HG02798 (cell line): ENCODE results near the gene LHPP.

Experiments used
- ATAC-seq: cut with Tn5 transposase; IDR thresholded peaks from one replicate; pipeline ENCODE4 v1.9.1; 2021; ENCODE audit warnings: mild to moderate bottlenecking; ENCODE audit not compliant: unreplicated experiment, poor library complexity

LHPP gene

DNA sequence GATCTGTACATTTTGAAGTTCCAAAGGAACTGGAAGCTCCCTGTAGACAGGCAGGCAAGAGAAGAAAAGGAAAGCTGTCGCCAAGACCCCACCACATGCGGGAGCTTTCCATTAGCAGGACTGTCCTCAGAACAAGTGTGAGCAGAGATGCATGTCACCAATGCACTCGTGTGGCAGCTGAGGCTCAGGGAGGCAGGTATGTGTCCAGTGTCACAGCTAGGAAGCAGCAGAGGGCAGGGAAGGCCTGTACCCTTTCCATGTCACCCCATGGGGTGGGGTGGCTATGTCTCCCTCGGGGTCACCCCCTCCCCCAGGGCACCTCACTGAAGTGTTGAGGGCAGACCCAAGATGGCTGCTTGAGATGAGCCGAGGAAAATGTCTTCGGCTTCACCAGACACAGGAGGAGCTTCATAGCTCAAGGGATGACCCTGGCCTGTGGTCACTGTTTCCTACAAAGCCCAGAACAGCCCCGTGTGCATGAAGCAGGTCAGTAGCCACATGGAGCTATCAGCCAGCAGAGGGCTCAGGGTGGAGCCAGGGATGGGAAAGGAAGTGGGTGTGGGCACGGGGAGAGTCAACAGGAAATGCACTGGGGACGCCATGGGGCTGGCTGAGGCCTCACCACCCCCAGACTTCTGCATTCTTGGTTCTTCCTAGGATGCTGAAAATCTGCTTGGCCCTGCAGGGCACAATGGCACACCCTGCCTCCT, 186.0 kb downstream of the LHPP start:
- ATAC-seq = peak; percentile 55

DNA sequence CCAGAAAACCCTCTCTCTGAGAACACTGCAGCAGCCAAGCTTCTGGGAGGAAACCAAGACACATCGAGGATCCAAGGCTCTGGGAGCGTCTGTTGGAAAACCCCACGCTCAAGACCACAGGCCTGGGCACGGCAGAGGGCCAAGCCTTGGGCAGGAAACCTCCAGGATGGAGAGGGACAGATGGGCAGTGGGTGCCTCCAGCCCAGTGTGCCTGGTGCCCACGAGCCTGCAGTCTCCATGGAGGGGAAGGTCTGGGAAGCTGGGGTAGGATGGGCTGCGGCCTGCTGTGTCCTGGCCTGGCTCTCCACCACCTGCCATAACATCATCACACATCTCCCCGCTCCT, 186.5 kb downstream of the LHPP start:
- ATAC-seq = no peak

DNA sequence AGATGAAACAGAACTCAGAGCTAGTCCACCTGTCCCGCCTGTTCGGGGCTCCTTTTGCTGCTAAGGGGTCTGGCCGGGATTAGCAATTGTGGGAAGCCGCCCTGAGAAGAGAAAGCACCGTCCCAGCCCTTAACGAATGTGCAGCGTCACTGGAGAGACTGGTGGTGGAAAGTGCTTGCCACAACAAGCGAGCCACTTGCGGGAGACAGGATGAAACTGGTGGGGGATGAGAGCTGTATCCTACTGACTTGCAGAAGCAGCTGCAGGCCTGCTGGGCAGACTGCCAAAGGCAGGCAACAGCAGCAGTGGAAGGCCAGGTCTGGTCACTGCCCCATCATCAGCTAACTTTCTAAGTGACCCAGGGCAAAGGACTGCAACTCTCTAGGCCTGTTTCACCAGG, 187.1 kb downstream of the LHPP start:
- ATAC-seq = no peak

DNA sequence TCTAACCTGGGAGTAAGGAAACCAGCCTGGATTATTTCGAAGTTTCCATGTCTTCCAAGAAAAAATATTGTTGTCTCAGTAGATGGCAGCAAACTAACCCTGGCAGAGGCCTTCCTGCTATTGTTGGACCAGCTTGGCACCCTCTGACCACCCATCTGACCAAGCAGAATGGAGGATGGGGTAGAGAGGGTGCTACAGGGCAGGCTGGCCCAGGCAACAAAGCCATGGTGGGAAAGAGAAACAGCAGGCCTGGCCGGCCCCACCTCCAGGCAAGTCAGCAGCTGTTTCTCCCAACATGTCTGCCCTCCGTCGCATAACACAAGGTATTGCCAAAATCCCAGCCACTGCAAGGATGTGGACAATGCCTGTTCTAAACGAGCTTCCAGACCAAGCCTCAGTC, 187.6 kb downstream of the LHPP start:
- no peak for ATAC-seq

DNA sequence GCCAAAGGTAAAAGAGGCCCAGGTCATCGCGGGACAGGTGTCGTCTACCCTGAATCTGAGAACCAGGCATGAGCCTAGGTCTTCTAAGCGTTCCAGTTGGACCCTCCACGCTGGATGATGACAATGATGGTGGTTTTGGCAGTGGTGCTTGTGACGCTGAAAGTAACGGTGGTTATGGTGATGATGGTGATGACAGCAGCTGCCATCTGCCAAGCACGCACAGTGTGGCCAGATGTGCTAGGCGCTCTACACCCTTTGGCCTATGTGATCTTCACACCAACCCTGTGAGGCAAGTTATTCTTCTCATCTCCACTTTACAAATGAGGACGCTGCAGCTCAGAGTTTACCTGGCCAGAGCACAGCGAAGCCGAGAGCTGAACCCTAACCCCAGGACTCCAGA, 188.6 kb downstream of the LHPP start:
- ATAC-seq = no peak

DNA sequence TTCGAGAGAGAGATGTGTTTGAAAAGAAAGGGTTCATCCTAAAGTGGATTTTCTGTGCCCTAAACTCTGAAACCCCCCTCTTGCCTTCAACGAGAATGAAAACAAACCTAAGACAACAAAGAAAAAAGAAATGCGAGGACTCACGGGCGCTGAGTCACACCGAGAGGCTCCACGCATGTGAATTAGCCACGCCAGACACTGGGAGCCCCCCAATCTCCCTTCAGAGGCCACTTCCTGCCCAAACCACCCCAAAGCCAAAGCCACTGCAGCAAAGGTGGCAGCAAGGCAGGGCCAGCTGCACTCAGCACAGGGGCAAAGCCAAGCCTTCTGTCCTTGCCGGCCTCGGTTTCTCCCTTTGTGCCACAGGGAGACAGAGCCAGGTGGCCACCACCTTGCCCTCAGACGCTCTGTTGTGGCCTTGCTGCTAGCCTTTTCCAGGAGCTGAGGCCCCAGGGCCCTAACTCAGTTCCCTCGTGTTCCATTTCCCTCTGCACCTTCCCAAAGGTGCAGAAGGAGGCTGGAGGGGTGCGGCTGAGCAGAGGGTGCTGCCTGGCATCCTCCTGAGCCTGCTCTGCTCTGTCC, 189.3 kb downstream of the LHPP start:
- peak; percentile 32 for ATAC-seq

DNA sequence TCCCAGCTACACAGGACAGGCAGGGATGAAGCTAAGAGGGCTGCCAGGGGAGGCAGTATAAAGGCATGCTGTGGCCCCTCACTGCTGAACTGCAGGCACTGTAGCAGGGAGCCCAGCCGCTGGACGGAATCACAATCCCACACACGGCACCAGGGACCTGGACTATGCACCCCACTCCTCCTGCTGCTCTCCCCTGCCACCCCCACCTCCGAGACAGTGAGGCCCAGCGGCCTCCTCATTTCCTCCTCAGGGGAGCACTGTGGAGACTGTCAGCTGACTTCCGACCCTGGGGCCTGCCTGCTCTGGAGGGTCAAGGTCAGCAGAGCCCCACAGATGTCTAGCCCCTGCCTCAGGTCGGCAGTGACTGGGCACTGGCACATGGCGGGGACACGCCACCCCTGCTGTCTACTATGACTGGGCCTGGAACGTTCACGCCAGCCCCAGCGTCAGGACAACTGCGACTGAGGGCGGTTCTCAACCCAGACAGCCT, 189.8 kb downstream of the LHPP start:
- no peak for ATAC-seq

DNA sequence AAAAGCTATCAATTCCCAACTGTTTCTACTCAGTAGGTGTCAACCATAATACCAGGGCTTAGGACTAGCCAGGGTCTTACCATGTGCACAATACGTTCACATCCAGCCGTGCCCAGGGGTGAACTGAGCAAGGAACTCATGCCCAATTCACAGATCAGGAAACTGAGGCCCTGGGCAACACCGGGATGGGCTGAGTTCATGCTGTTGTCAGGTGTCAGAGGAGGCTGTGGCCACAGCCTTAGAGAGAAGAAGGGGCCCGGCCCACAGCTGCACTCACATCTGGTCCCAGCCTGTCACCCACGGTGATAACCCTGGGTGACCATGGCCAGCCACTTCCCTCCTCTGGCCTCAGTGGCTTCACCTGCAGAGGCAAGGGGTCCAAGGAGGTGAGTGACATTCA, 190.6 kb downstream of the LHPP start:
- no peak for ATAC-seq

DNA sequence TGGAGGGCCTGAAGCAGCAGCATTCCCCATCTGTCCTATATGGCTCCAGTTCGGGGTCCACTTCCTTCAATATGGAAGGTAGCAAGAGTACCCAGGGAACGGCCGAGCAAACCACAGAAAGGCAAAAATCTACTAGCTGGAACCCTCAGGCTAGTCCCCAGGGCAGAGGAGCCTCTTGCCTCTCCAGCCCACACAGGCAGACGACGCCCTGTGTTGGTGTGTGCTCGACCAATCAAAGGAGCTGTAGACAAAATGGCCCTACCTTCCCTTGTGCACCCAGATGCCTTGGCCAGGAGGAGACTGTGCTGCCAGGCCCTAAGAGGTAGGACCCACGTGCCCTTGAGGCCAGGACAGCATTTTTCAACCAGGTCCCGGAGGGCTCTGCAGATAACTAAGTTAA, 191.1 kb downstream of the LHPP start:
- no peak for ATAC-seq

DNA sequence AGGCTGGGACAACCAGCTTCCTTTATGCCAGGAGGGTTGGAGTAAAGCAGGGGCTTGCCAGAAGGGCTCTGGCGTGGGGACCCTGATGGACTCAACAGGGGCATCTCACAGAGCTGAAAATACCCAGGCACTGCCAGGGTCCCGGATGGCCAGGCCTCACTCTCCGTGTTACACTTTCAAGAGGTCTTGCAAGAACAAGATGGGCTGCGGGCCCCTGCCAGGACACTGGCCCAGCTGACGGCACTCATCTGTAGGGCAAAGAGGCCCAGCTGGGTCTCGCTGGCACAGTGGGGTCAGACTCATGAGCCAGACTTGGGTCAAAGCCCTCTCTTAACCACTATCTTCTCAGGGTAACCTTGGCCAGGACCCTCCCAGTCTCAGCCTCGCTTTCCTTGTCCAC, 191.7 kb downstream of the LHPP start:
- ATAC-seq = no peak

DNA sequence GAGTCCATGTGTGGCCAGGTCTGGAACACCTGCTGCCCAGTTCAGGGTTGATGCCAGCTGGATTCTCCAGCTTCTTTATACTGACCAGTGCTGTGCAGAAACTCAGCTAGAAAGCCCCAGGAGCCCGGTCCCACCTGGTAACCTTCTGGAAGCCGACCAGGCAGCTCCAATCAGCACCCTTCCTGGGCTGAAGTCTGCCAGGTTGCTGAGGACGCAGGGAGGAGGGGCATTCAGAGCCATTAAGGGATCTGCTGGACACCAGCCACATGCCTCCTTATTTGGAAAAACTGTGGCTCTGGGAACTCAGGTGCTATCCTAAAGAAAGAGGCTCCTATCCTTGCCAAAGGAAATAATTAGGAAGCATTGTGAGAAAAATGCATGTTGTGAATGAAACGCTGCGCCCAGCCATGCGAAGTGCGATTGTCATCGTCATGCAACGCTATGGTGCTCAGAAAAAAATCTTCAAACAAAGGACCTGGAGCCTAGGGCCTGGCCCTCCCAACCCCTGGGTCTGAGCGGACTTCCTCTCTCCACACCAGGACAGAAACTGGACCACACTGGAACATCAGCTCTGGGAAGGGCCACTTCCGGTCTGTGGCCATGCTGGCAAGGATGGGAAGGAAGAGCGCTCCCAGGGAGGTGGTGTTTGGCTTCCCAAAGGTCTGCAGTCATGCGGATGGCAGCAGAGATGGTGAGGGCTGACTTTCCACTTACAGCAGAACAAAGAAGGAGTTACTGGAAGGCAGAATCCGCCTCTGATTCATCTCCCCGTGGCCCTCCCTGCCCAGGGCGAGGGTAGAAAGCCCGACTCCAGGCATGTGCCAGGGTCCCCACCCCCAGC, 192.4 kb downstream of the LHPP start:
- no peak for ATAC-seq

DNA sequence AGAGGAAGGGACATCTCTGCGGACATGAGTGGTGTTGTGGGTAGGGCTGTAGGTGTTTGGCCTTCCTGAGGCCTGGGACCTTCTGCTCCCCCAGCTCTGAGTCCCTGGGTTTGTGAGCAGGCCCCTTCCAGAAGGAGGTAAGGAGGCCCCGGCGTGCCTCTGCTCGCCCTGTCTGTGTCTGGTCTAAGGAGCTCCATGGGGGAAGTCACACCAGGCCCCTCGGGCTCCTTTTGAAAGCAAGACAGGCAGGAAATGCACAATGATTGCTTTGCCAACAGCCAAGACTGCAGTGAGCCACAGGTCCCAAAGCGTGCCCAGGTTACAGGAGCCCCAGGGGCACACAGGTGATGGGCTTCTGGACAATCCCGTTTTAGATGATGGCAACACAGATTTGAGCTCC, 193.1 kb downstream of the LHPP start:
- no peak for ATAC-seq

DNA sequence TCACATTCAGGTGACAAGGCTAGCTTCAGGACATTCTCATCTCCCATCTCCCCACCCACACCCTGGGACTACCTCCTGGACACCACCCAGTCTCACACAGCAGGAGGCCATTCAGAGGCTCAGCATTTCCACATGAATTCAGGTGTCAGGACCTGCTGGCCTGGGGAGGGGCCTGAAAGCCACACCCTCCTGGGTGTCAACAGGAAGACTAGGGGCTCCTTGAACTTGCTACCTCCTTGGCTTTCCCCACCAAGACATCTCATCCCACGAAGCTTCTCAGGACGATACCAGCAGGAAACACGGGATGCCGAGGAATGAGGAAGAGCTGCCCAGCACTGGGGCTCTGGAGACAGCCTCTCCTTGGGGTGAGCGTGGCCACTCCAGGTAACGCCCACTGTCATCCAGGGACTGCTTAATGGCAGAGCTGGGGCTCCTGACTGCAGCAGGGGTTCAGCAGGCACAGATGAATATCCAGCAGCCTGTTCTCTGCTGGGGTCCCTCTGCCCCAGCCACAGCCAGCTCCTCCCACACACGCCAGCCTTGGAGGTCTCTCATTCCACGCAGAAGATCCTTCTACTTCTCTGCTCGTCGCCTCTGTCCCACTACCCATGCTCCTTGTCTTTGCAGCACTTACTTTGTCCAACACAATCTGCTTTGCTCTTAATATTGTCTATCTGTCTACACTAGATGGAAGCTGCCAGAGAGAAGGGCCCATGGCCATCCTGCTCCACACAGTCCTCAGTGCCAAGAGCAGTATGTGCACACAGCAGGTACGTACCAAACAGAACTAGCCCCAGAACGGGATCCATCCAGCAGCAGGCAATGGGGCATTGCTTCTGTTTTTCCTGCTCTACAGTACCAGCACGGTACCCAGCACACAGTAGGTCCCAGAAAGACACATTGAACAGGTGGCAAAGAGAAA, 193.8 kb downstream of the LHPP start:
- no peak for ATAC-seq

DNA sequence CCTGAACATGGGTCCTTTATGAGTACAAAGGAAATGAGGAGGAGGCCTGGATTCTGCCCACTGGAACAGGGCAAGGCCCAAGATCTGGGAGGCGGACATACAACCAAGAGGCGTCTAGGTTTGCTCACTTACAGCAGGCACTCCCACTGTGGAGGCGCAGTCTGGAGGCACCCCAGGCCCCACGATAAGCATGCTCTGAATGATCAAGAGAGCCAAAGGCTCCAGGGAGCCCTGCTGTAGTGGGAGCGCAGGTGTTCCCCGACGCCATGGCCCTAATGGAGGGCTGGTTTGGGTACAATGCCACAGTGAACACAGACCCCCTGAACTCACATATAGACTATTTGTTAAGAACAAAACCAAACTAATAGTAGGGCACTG, 194.5 kb downstream of the LHPP start:
- ATAC-seq = no peak

DNA sequence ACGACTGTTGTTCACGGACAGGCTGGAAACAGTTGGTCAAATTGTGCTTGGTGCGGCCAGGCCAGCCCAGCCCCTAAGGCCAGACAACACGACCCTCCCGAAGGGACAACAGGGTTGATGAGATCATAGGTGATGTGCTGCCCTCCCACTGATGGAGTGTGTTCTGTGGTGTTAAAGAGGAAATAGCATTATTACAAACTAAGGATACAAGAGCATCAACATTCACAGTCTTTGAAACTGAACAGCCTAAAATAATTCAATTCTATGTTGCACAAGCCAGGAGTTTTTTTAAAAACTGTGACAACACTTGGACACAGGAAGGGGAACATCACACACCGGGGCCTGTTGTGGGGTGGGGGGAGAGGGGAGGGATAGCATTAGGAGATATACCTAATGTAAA, 194.9 kb downstream of the LHPP start:
- no peak for ATAC-seq

DNA sequence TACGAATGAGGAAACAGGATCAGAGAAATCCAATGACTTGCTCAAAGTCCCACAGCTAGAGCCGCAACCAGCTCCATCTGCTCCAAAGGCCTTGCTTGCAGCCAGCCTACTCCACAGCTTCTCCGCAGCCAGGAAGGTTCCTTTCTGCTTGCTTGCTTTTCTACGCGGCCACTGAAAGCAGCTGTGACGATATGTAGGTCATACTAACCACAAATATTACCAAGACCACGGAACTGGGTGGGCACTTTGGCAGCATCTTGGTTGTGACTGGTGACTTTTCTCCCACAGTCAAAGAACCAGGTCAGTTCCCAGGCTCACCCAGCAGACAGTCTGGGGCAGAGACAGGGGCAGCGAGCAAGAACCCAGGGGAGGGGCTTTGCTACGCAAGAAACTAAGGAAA, 196.2 kb downstream of the LHPP start:
- no peak for ATAC-seq

DNA sequence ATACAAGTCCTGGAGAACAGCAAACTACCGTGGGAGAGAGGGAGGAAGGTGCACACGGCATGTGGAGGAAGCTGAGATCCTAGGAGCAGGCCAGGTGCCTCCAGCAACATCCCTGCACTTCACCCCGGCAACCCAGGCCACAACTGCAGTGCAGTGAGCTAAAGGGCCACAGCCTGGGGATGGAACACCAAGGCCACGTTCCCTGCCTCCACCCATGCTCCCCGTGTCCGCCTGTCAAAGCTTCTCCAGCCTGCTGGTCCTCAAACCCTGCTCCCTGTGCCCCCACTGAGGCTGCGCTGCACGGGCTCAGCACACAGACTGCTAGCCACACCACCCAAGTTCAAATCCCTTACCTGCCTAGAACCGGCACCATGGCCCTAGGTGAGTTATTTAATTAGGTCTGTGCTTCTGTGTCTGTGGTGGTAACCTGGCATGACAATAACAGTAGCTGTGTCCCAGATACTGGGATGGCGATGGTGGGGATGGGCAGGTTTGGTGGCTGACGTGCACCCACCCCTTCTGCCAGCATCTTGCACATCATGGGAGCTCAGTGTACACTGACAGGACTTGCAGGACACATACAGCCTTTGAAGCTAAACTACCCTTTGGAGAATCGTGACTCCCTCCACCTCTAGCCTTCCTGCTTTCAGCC, 197.1 kb downstream of the LHPP start:
- ATAC-seq = no peak

DNA sequence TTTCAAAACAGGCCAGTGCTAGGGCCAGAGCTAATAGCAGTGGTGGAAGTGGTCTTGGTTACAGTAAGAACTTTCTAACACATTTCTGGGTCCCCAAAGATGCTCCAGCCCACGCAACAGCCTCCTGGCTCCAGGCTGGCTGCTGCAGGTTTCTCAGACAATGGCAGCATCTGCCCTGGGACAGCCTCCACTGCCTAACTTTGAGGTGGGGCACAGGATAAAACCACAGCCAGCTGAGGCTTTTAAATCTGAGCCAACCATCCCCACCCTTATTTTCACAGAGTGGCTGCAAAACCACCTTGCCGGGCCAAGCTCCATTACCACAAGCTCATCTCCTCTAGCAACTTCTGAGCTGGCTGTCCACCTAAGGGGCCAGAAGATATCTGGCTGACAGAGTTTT, 197.8 kb downstream of the LHPP start:
- ATAC-seq = no peak

DNA sequence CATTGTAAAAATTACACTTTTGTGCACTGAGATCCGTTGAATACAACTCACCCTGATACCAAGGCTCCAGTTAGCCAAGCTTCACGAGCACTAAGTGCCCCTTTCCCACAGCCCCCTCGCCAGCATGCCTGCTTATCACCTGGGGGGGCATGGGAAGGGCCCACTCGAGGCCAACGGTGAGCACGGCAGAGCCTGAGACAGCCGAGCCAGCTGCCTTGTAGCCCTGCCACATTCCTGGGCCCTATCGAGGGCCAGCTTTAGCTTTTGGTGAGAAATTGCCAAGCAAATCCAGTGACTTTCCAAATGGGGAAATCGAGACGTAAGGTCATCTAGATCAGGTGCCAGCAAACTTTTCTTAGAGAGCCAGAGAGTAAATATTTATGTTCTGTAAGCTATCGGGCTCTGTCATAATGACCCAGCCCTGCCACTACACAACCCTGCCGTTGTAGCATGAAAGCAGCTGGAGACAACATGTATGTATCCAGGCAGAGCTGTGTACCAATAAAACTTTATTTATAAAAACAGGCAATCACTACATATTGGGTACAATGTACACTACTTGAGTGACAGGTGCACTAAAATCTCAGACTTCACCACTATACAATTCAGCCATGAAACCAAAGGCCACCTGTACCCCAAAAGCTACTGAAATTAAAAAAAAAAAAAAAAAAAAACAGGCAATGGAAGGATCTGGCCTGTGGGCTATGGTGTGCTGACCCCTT, 198.9 kb downstream of the LHPP start:
- ATAC-seq = no peak
